Raji (cell line): ENCODE measurements around the gene TMEM191B.
"Not testable (repeated sequence)": the region's sequence is repeated elsewhere in the genome, so short reads cannot be mapped to it uniquely, and the experiment has no call there.

Source experiments
- POLR2A ChIP-seq: IDR thresholded peaks from 2 replicates; pipeline ENCODE4 v1.6.1; 2011; ENCODE audit warnings: low read depth, low read length, control low read depth; ENCODE audit not compliant: insufficient read depth

The TMEM191B gene

GRCh38 chr22:18527752-18528596, at the start of gene TMEM191B:
Gene TMEM191B, plus strand, starts transcription at chr22:18527802. Its CDS starts 179 bp downstream, at chr22:18527981.
- TF ChIP-seq POLR2A: not testable (repeated sequence)

- TF ChIP-seq POLR2A: not testable (repeated sequence)
Observed at GRCh38 chr22:18518061-18518460, 9.5 kb upstream of the TMEM191B start, which contains the start of gene GGTLC3. Gene GGTLC3, minus strand, starts transcription at chr22:18518161. Its CDS starts 264 bp downstream, at chr22:18517897.
